Suprapubic skin (tissue), 4 donors: ENCODE measurements around the gene SHCBP1L.

Experiments used
- CTCF ChIP-seq, 2 donors: fragments of 200-600 bp in 1 of 2; fragments of 450-650 bp in 1 of 2; sonication (generic) in 1 of 2; IDR thresholded peaks; one replicate each; pipeline ENCODE4 v1.5.1; 2016 to 2019; ENCODE audit warnings: antibody characterized with exemption in 2 of 2, mild to moderate bottlenecking in 1 of 2, moderate library complexity in 1 of 2
- EP300 ChIP-seq: sonication (generic); formaldehyde crosslinking; IDR thresholded peaks from one replicate; pipeline ENCODE4 v1.6.1; 2017; ENCODE audit warnings: antibody characterized with exemption
- POLR2A ChIP-seq, 2 donors: fragments of 450-650 bp; IDR thresholded peaks; one replicate each; pipeline ENCODE4 v1.6.1; 2017; ENCODE audit warnings: antibody characterized with exemption in 2 of 2, mild to moderate bottlenecking in 2 of 2, moderate library complexity in 2 of 2
- POLR2AphosphoS5 ChIP-seq, 3 donors: sonication (generic); formaldehyde crosslinking; IDR thresholded peaks; one replicate each; pipeline ENCODE4 v1.6.1; 2017; ENCODE audit warnings: antibody characterized with exemption in 3 of 3

- TF ChIP-seq CTCF (IDR thresholded peaks at IDR 0.05) = no peak
- TF ChIP-seq POLR2AphosphoS5 (IDR thresholded peaks at IDR 0.05) = no peak
- TF ChIP-seq POLR2A (IDR thresholded peaks at IDR 0.05) = no peak
- no peak for TF ChIP-seq EP300
Observed at GRCh38 chr1:182877331-182877730, 75.6 kb downstream of the SHCBP1L start.
